ENCODE results near the gene LPP.
"Not testable (repeated sequence)": the region's sequence is repeated elsewhere in the genome, so short reads cannot be mapped to it uniquely, and the experiment has no call there.

The LPP gene, protein sequence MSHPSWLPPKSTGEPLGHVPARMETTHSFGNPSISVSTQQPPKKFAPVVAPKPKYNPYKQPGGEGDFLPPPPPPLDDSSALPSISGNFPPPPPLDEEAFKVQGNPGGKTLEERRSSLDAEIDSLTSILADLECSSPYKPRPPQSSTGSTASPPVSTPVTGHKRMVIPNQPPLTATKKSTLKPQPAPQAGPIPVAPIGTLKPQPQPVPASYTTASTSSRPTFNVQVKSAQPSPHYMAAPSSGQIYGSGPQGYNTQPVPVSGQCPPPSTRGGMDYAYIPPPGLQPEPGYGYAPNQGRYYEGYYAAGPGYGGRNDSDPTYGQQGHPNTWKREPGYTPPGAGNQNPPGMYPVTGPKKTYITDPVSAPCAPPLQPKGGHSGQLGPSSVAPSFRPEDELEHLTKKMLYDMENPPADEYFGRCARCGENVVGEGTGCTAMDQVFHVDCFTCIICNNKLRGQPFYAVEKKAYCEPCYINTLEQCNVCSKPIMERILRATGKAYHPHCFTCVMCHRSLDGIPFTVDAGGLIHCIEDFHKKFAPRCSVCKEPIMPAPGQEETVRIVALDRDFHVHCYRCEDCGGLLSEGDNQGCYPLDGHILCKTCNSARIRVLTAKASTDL

DNA sequence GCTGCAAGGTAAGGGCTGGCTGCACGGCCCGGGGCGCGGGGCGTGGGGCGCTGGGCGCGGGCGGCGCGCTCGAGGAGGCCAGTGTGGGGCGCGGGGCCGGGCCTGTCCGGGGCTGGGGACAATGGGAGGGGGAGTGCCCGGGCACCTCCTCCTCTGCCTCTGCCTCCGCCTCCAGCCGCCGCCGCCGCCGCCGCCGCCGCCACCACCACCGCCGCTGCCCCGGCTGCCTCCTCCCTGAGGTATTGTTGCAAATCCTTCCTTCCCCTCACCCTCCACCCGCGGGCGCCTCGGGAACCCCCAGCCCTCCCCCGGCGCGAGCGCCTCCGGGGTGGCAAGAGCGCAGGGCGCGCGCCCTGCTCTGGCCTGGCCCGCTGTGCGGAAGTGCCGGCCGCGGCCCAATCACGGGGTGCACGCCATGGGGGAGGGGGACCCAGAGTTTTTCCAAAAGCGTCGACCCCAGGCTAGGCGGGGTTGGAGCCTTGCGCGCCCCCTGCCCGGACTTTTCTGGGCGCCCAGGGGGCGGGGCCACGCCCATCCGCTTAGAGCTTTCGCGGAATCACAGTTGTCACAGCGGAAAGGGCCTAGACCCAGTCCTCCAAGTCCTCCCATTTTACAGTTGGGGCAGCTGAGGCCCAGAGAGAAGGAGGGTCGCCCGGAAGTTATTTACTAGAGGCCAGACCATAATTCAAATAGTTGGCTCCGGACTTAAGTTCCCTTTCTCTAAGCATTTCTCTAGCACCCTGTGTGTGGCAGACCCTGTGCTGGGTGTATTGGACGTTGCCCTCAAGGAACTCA, at the start of gene LPP:
TSS of gene LPP (plus strand) at position 144 of the 795 bp plus-strand sequence. CDS start 251,964 bp downstream, outside the sequence.
- DNase-seq, result peak; percentile 86

DNA sequence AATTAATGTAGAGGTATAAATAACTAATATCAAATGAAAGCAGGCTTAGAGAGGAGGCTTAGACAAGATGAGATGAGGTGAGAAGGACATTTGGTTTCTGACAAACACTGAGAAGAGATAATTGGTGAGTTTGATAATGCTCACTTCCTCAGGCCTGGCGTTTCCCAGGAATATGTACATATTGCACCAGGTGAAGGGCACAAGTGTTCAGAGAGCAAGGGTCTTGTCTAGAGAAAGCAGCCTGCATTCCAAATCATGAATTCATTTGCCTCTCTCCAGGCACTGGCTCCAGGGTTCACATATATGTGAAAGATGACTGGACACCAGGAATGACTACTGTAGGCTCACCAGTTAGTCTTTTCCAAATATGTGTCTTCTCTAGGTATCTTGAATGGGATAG, 48.0 kb upstream of the LPP start:
- no peak for DNase-seq

DNA sequence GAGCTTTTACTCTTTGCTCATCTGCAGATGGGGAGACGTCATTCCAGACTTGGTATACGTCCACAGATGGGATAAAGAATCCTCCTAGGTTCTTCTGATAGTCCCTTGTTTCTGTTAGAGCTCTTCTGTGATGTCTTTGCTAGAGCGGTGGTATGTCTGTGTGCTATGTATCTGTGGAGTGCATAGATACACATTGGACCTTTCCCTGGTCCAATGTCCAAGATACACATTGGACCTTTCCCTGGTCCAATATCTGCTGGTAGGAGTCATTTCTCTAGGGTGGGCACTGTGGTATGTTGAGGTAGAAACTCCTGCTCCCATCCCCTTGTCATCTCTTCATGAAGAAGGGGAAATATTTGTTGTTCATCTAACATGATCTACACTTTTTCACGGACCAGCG, 47.5 kb upstream of the LPP start:
- DNase-seq, result no peak

DNA sequence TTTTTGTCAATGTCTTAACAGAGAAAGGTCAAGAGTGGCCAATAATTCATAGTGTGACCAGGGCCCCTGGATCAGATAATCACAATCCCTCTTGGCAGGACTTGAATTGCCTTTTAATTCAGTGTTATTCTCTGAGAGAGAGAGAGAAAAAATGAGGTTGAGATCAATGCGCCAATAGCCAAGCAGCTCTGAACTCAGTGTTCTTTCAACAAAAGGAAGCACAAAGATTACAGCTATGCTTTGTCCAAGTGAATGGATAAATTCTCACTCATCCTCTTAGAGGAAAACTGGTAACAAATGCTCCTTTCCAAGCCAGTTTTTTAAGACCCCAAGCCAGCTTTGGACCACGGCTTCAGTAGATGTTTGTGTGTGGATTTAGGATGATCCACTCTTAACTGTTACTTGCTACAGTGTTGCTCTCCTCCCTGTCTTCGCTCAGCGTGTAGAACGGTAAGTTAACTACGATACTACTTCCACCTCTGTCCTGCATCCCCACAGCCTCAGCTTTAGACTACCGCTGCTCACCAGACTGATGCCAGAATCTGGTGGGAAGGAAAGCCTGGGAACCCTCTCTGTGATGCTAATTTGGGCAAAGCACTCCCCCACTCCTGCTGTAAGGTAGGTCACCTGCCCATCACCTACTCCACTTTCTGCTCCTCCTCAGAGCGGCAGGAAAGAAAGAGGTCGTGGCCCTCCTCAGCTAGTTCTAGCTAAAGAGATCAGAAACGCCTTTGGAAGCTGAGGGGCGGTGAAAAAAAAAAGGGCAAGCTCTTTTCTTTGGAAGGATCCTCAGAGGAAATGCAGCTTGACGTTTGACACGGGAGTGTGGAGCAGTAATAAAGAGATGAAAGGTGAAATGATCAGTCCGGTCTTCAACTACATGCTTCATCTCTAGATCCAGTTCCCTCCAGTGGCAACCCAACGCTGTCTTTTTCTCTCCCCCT, 46.8 kb upstream of the LPP start:
- no peak for DNase-seq

DNA sequence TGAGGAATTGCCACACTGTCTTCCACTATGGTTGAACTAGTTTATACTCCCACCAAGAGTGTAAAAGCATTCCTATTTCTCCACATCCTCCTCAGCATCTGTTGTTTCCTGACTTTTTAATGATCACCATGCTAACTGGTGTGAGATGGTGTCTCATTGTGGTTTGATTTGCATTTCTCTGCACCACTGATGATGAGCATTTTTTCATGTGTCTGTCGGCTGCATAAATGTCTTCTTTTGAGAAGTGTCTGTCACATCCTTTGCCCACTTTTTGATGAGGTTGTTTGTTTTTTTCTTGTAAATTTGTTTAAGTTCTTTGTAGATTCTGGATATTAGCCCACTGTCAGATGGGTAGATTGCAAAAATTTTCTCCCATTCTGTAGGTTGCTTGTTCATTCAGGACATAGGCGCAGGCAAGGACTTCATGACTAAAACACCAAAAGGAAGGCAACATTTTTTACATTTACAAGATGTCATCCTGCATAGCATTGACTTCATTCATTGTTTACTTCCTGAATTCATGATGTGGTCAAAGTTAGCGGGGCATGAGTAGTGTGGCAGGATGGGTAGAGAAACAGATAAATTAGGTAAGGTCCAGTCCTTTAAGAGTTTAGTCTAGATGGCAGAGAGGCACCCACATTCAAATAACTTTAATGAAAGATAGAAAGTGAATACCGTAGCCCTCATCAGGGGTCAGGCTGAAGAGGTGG, 45.1 kb upstream of the LPP start:
- DNase-seq, result no peak

DNA sequence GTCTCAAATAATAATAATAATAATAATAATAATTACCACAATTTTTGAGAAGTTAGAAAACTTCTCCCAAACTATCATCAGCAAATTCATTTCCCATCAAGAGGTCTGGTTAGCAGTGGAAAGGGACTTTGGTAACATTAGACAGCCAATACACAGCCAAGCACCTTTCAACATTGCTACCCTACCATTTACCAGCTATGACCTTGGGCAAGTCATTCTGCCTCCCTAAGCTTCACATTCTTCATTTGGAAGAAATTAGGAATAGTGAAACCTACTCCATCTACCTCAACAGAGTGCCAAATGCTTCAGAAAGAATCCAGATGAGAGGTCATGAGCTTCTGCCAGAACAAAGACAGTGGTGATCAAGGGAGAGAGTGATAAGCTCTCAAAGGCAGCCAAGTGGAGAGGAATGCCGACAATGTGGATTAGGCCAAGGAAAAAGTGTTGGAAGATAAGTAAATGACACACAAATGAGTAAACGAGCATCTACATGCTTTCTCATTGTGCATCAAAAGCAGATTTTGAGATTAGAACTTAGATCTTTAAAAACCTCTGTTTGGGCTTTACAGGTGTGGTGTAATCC, 42.9 kb upstream of the LPP start:
- no peak for DNase-seq

DNA sequence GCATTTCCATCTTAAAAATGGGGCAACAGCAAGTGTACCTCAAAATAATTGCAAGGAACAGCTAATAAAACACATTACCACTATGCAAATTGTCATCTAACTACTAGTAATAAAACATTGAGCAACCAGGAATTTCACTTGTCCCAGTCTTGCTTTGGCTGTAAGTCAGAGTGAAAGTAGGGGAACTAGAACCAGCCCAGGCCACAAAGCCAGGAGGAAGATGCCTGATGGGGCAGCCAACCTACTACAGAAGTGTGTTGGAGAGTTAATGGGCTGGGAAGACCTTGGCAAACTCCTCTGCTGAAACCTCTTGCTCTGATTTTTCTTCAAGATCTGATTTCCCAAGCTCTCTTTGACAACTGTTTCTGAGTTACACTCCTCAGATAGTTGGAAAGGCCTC, 40.2 kb upstream of the LPP start:
- no peak for DNase-seq

DNA sequence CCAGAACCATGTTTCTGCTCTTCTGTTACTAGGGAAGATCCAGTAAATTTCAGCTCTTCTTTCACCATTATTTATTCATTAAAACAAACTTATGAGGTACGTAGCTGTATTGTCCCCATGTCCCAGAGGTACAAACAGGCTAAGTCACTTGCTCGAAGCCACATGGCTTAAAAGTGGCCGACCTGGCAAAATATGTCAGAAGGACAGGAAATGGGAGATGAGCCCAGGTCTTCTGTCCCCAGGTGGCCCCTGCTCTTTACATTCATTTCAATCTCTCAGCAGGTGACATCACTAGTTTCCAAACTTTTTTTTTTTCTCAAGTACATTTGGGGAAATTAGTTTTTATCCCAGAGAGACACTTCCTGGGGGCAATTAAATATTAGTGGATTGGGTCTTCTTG, 34.1 kb upstream of the LPP start:
- DNase-seq, result no peak

DNA sequence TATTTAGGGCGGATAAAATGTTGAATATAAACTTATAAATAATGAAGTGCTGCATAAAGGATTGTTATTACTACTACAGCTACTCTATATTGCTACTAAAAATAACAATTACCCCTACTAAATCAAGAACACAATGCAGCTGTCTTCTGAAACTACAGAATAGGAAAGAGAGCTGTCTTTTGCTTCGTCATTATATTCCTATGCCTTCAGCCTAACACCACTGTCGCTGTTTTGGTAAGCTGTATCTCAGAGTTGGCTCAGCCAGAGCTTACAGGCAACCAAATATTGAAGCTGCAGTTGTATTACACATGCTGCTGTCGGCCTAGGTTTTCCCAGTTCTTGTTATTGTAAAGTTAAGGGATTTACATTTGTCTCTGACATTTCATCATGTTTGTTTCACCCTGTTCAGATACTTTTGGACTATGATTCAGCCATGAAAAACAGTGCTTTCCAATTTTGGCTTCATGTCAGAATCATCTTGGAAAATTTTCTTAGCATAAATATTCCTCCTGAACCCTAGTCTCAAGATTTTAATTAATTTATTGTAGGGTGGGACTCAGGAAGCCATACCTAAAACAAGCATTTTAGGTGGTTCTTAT, 31.3 kb upstream of the LPP start:
- no peak for DNase-seq

DNA sequence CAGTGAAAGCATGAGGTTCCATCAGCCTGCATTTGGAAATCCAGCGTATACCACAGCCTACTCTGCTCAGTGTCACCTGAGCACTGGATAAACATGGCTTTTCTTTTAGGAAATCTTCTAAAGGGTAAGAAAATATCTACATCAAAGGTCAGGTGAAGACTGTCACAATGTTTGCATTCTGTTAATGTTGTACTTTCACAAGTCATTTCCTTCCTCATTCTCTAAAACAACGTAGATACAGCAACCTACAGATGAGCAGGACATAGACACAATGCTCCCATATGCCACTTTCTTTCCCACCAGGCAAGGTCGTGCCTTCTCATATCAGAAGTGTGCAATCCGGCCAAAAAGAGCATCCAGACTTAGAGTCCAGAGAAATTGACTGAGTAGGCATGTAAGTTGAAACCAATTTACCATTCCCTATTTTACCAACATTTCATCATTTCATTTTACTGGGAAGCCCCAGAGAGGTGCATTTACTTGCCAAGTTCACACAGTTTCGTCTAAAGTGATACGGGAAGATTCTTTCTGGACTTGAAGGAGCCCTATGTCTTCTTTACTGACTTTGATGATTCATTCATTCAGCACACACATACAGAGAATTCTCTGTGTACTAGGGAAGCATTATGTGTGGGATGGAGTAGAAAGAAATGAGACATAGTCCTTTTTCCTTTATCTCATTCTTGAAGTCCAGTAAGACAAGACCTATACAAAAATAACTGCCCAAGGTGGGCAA, 30.6 kb upstream of the LPP start:
- DNase-seq, result no peak

DNA sequence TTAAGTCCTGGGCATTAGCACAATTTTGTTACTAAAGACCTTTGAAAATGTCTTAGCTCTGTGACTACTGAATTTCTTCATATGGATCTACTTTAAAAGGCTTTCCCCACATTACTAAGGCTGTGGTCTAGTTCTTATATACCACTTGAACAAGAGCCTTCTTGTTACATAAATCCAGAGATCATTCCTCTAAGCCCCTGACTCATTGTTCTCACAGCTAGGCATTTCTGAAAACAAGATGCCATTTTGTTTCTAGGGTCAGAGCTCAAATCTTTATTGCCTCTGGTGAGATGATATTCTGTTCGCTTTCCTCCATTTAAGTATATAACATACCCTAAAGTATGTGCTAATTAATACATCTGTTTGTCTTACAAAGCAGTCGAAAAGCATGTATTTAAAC, 29.8 kb upstream of the LPP start:
- DNase-seq, result no peak

DNA sequence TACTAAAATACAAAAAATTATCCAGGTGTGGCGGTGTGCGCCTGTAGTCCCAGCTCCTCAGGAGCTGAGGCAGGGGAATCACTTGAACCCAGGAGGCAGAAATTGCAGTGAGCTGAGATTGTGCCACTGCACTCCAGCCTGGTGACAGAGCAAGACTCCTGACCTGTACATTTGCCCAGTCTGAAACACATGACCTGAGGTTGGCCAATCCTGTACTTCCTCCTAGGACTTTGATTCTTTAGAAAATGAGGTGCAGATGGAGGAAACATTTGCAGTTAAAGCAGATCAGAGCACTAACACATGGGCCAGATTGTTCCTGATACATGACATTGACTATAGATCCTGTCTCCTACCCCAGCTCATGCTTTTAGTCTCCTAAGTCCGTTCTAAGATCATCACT, 28.9 kb upstream of the LPP start:
- DNase-seq, result no peak

DNA sequence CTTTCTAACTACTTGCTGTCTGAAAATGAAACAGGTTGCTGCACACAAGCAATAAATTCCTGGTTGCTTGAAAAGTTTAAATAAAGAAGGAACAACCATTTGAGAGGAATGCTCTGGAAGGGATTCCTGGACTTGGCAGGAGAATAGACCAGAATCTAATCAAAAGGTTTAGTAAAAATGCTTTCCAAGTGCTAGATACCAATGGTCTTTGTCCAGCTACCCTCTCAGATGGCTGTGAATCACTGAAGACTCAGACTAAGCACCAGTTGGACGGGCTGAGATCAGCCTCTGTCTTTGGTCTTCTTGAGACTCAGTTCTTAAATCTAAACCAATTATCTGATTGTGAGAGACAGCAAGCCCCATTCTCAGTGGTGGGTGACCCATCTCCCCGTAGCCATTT, 27.7 kb upstream of the LPP start:
- no peak for DNase-seq

DNA sequence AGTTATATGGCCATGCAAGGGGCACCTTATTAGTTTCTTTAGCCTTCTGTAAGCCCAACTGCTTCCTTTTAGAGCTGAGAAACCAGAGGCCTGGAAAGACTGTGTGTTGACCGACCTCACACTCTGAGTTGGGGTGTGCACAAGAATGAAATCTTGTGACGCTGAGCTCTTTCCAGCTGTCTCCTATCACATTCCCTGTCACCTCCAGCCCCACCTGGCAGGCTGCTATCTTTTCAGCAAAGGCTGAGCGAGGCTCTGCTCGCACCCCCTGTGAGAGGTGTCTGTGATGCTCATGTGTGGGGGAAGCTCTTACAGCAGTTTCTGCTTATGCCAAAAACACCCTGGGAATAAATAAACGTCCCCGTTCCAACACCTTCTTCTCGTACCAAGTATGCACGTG, 27.0 kb upstream of the LPP start:
- no peak for DNase-seq

DNA sequence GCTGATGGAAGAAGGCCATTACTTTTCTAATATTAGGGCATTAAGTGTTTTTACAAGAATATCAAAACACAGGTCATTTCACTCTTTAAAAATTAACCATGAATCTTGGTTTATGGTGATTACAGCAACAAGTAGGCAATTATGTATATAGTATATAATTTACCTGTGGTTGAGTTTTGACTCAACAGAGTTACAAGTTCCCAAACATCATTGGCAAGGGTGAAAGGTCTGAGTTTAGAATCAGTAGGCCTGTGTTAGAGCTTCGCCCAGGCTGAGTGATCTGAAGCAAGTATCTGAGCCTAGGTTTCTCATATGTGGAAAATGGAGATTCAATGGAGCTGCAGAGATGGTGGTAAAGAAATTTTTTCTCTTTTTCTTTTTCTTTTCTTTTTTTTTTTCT, 25.1 kb upstream of the LPP start:
- DNase-seq, result no peak

DNA sequence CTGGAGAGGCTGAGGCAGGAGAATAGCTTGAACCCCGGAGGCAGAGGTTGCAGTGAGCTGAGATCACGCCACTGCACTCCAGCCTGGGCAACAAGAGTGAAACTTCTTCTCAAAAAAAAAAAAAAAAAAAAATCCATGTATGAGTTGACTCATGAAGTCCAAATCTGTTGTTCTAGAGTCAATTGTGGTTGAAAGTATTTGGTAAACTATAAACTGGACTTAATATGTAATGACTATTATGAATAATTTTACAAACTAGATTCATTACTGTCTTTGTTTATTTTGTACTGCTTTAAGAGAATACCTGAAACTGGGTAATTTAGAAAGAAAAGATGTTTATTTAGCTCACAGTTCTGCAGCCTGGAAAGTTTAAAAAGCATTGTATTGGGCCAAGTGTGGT, 22.9 kb upstream of the LPP start:
- DNase-seq, result not testable (repeated sequence)

DNA sequence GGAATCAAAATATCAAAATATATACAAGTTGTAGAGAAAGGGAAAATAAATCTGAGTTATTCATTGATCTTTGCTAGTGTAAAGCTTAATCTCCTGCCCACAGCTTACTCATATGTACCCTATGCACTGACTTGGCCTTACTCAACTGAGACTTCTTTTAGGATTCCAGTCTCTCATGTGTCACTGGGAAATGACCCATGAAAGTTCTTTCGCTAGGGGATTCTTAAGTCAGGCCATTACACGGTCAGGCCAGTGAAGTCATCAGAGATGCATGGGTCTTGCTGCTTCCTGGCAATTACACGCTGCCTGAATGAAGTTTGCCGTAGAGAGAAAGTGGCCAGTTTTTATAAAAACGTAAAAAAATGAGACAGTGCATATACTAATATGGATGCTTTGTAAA, 20.7 kb upstream of the LPP start:
- no peak for DNase-seq

DNA sequence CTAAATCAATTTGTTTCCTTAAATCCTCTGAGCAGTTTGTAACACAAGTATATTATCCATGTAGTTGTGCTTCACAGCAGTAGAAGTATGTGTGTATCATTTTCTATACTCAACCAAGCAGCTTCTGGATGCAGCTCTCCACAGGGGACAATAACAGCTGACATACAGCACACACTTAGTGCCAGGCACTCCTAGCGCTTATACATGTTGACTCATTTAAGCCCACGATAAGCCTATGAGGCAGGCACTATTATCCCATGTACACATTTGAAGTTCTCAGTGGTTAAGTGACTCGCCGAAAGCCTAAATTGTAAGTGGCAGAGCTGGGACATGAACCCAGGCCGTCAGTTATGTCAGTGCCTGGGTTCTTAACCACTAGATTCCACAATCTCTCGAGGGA, 20.3 kb upstream of the LPP start:
- no peak for DNase-seq

DNA sequence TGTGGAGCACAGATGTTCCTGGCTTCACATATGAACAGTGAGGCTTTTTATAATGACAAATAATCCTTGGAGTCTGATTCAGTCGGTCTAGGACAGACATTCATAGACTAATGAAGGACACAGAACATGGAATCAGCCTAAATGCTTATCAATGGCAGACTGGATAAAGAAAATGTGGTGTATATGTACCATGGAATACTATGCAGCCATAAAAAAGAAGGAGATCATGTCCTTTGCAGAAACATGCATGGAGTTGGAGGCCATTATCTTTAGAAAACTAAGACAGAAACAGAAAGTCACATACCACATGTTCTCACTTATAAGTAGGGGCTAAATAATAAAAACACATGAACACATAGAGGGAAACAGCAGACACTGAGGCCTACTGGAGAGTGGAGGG, 19.9 kb upstream of the LPP start:
- DNase-seq, result no peak

DNA sequence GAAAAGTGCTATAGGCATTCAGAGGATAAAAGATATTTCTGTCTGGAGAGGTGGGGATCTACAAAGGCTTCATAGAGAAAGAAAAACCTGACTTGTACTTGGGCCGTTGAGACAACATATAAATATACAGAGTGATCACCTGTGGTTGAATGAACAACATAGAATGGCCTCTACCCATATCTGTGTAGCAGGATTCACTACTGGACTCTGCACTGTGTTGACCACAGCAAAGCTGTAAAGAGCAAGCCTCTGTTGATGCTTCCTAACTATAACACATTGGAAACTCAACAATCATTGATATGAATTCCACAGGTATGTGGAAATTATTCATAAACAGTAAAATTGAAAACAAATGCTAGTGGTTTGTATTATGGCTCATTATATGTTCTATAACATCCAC, 19.1 kb upstream of the LPP start:
- DNase-seq, result no peak

DNA sequence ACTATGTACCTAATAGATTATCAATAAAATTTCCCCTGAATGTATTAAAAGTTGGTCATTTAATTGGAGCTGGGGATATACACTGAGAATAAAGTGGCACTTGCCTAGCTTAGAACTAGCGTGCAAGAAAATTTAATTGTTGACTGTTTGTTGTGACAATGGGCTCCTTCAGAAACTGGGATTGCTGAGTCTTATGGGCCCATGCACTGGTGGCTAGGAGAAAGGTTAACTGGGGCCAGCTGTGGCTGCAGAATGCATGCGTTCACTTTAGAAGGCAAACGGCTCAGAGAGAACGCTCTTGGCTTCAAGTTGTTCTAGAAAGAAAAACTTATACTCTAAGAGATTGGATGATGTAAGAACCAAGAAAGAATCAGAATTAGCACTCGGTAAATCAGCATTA, 18.7 kb upstream of the LPP start:
- no peak for DNase-seq

Data from activated CD4-positive, CD25-positive, alpha-beta regulatory T cell treated with anti-CD3 and anti-CD28 coated beads, Interleukin-2, amount 50 U/mL, for 72 hours (primary cell).